PC-3 (cell line): ENCODE results near the gene REELD1.

Source experiments
- EZH2 ChIP-seq: fragments of 300-600 bp; sonication (generic); IDR thresholded peaks from one replicate; pipeline ENCODE4 v1.6.1; 2017; ENCODE audit warnings: antibody characterized with exemption, mild to moderate bottlenecking, low read length; ENCODE audit not compliant: unreplicated experiment
- EZH2phosphoT487 ChIP-seq: fragments of 300-600 bp; sonication (generic); IDR thresholded peaks from 2 replicates; pipeline ENCODE4 v1.6.1; 2018; ENCODE audit warnings: mild to moderate bottlenecking, antibody characterized with exemption, low read length, borderline replicate concordance
- TF ChIP-seq, protein P1 (sequence below): fragments of 300-600 bp; sonication (generic); conservative IDR thresholded peaks from 2 replicates; pipeline ENCODE4 v1.5.1; 2017; ENCODE audit warnings: antibody characterized with exemption, low read depth, mild to moderate bottlenecking, low read length

DNA sequence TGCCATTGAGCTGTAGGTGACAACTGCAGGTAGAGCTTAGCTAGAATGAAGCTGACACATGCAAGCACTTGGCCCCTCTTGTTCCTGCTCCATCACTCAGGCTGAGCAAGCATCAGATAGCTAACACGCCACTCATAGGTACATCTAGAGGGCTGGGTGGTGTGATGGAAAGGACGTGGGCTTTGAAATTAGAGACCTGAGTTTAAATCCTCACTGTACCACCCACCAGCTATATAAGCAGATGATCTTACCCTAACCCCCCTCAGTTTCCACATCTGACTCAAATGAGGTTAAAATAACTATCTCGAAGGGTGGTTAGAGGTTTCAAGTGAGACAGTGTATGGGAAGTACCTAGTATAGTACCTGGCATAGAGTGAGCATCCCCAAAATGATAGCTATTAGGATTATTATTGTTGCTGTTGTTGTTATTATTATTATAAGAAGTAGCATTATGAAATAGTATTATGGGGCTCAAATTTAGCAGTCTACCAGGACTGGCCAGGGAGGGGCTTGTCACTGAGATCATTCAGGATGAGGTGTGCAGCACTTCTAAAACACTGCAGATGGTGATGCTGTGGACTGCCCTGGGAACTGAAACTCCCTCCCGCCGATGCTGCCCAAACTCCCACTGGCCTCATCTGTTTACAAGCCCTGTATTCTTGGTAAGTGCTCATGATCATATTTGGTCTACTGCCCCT, 59.0 kb downstream of the REELD1 start:
- TF ChIP-seq, protein P1, sequence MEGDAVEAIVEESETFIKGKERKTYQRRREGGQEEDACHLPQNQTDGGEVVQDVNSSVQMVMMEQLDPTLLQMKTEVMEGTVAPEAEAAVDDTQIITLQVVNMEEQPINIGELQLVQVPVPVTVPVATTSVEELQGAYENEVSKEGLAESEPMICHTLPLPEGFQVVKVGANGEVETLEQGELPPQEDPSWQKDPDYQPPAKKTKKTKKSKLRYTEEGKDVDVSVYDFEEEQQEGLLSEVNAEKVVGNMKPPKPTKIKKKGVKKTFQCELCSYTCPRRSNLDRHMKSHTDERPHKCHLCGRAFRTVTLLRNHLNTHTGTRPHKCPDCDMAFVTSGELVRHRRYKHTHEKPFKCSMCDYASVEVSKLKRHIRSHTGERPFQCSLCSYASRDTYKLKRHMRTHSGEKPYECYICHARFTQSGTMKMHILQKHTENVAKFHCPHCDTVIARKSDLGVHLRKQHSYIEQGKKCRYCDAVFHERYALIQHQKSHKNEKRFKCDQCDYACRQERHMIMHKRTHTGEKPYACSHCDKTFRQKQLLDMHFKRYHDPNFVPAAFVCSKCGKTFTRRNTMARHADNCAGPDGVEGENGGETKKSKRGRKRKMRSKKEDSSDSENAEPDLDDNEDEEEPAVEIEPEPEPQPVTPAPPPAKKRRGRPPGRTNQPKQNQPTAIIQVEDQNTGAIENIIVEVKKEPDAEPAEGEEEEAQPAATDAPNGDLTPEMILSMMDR = no peak
- TF ChIP-seq EZH2phosphoT487 (no peak), EZH2 (no peak)
